ENCODE measurements around the gene LGALS14. TPM values are rescaled to one million over a fixed set of nuclear protein-coding genes. Genes with fewer than 3 reads are reported as not detected.

Gene LGALS14
- total RNA-seq, 2 donors from 2014 or later = not detected

- Histone ChIP-seq H3K27me3 (no peaks in the 10 kb centered on the region), H3K27ac (no peak overlapping the region), H3K9me3 (no peaks in the 10 kb centered on the region), H3K36me3 (no peaks in the 10 kb centered on the region), H3K4me1 (no peaks in the 10 kb centered on the region), H3K4me3 (no peak overlapping the region)
- DNase-seq (ENCODE audit: low spot score) = no peak
- TF ChIP-seq CTCF (IDR thresholded peaks at IDR 0.05) = no peak
These were observed 34.5 kb downstream of the LGALS14 start for GRCh38 chr19:39738814-39739213.

GRCh38 chr19:39740395-39740794 lies 36.1 kb downstream of the LGALS14 start:
- H3K27ac ChIP-seq = no peak overlapping the region

GRCh38 chr19:39745643-39746042 lies 41.4 kb downstream of the LGALS14 start:
- no peak for TF ChIP-seq CTCF (IDR thresholded peaks at IDR 0.05)
- H3K27me3 ChIP-seq = no peaks in the 10 kb centered on the region

More at GRCh38 chr19:39740395-39740794, 36.1 kb downstream of the LGALS14 start:
- no peaks in the 10 kb centered on the region for H3K4me1 ChIP-seq
- no peak overlapping the region for H3K4me3 ChIP-seq
- no peak for DNase-seq (ENCODE audit: low spot score)
- no peaks in the 10 kb centered on the region for H3K9me3 ChIP-seq
- no peaks in the 10 kb centered on the region for H3K27me3 ChIP-seq
- no peak for TF ChIP-seq CTCF (IDR thresholded peaks at IDR 0.05)
- no peaks in the 10 kb centered on the region for H3K36me3 ChIP-seq

GRCh38 chr19:39746836-39747529 lies 42.7 kb downstream of the LGALS14 start:
- Histone ChIP-seq H3K36me3 (no peaks in the 10 kb centered on the region), H3K4me3 (no peak overlapping the region), H3K9me3 (no peaks in the 10 kb centered on the region), H3K27me3 (no peaks in the 10 kb centered on the region), H3K27ac (no peak overlapping the region), H3K4me1 (no peaks in the 10 kb centered on the region)
- DNase-seq (ENCODE audit: low spot score) = no peak
- no peak for TF ChIP-seq CTCF (IDR thresholded peaks at IDR 0.05)

More at GRCh38 chr19:39745643-39746042, 41.4 kb downstream of the LGALS14 start:
- no peak for DNase-seq (ENCODE audit: low spot score)
- Histone ChIP-seq H3K36me3 (no peaks in the 10 kb centered on the region), H3K4me3 (no peak overlapping the region), H3K9me3 (no peaks in the 10 kb centered on the region), H3K4me1 (no peaks in the 10 kb centered on the region), H3K27ac (no peak overlapping the region)

- Histone ChIP-seq H3K4me1 (no peaks in the 10 kb centered on the region), H3K9me3 (no peaks in the 10 kb centered on the region), H3K27me3 (no peaks in the 10 kb centered on the region), H3K4me3 (no peak overlapping the region), H3K27ac (no peak overlapping the region), H3K36me3 (no peaks in the 10 kb centered on the region)
- no peak for TF ChIP-seq CTCF (IDR thresholded peaks at IDR 0.05)
- DNase-seq (ENCODE audit: low spot score) = no peak
These were observed 45.7 kb downstream of the LGALS14 start for GRCh38 chr19:39749981-39750380.

- Histone ChIP-seq H3K9me3 (no peaks in the 10 kb centered on the region), H3K27me3 (no peaks in the 10 kb centered on the region), H3K27ac (no peak overlapping the region), H3K4me1 (no peaks in the 10 kb centered on the region), H3K36me3 (no peaks in the 10 kb centered on the region), H3K4me3 (no peak overlapping the region)
- no peak for TF ChIP-seq CTCF (IDR thresholded peaks at IDR 0.05)
- no peak for DNase-seq (ENCODE audit: low spot score)
These were observed 48.1 kb downstream of the LGALS14 start for GRCh38 chr19:39752390-39752789.
